H1 (cell line): ENCODE measurements around the gene FGGY. TPM values are rescaled to one million over a fixed set of nuclear protein-coding genes. Genes with fewer than 3 reads are reported as not detected.

Source experiments
- BACH1 ChIP-seq: IDR thresholded peaks from 2 replicates; pipeline ENCODE4 v1.6.1; 2012; ENCODE audit warnings: low read length, improper control_type of control experiment
- BRCA1 ChIP-seq: IDR thresholded peaks from 2 replicates; pipeline ENCODE4 v1.6.1; 2012; ENCODE audit warnings: low read depth, low read length, improper control_type of control experiment
- CHD1 ChIP-seq: IDR thresholded peaks from 2 replicates; pipeline ENCODE4 v1.6.1; 2012; ENCODE audit warnings: low read depth, low read length, improper control_type of control experiment
- CHD2 ChIP-seq: IDR thresholded peaks from 2 replicates; pipeline ENCODE4 v1.6.1; 2012; ENCODE audit warnings: low read length, improper control_type of control experiment
- EGR1 ChIP-seq: IDR thresholded peaks from 2 replicates; pipeline ENCODE4 v1.6.1; 2011; ENCODE audit warnings: low read depth, low read length, borderline replicate concordance
- JUN ChIP-seq: IDR thresholded peaks from 2 replicates; pipeline ENCODE4 v1.6.1; 2011; ENCODE audit warnings: low read depth, mild to moderate bottlenecking, improper control_type of control experiment, low read length
- JUND ChIP-seq: IDR thresholded peaks from 2 replicates; pipeline ENCODE4 v1.6.1; 2011; ENCODE audit warnings: mild to moderate bottlenecking, improper control_type of control experiment, low read length
- KDM4A ChIP-seq: IDR thresholded peaks from one replicate; pipeline ENCODE4 v1.7.1; 2012; ENCODE audit warnings: low read depth, mild to moderate bottlenecking, moderate library complexity, low read length, inconsistent platforms; ENCODE audit not compliant: severe bottlenecking
- KDM5A ChIP-seq: fragments of 200-600 bp; IDR thresholded peaks from 2 replicates; pipeline ENCODE4 v1.7.1; 2012; ENCODE audit warnings: mild to moderate bottlenecking, low read length, inconsistent platforms, mixed read lengths
- PHF8 ChIP-seq: fragments of 200-600 bp; sonication (generic); conservative IDR thresholded peaks from 2 replicates; pipeline ENCODE4 v1.7.1; 2012; ENCODE audit warnings: low read depth, mild to moderate bottlenecking, inconsistent platforms, low read length, moderate library complexity
- POLR2A ChIP-seq, 2 experiments: IDR thresholded peaks; 1 replicate in 1 of 2; 2 replicates in 1 of 2; pipeline ENCODE4 v1.6.1; 2011; ENCODE audit warnings: low read depth in 2 of 2, low read length in 2 of 2, mild to moderate bottlenecking in 2 of 2; ENCODE audit errors: control extremely low read depth in 1 of 2
- POLR2AphosphoS5 ChIP-seq: IDR thresholded peaks from 2 replicates; pipeline ENCODE4 v1.6.1; 2011; ENCODE audit warnings: low read depth, low read length
- RBBP5 ChIP-seq: IDR thresholded peaks from 2 replicates; pipeline ENCODE4 v1.7.1; 2012; ENCODE audit warnings: low read depth, mild to moderate bottlenecking, inconsistent platforms, low read length, moderate library complexity, borderline replicate concordance
- RFX5 ChIP-seq: IDR thresholded peaks from 2 replicates; pipeline ENCODE4 v1.6.1; 2011; ENCODE audit warnings: low read depth, low read length, improper control_type of control experiment, borderline replicate concordance
- RNF2 ChIP-seq: fragments of 200-900, 300-1000 bp; sonication (generic); IDR thresholded peaks from 2 replicates; pipeline ENCODE4 v1.7.1; 2016; ENCODE audit warnings: borderline replicate concordance, low read depth, mild to moderate bottlenecking, antibody characterized with exemption, low read length; ENCODE audit not compliant: poor library complexity, severe bottlenecking; ENCODE audit errors: missing control alignments
- RXRA ChIP-seq: IDR thresholded peaks from 2 replicates; pipeline ENCODE4 v1.6.1; 2011; ENCODE audit warnings: low read depth, mild to moderate bottlenecking, low read length, moderate library complexity; ENCODE audit not compliant: insufficient read depth
- SIRT6 ChIP-seq: IDR thresholded peaks from one replicate; pipeline ENCODE4 v1.7.1; 2012; ENCODE audit warnings: low read length, inconsistent platforms
- SP4 ChIP-seq: IDR thresholded peaks from 2 replicates; pipeline ENCODE4 v1.6.1; 2012; ENCODE audit warnings: low read length, inconsistent platforms
- SUZ12 ChIP-seq: fragments of 200-600 bp; sonication (generic); IDR thresholded peaks from 2 replicates; pipeline ENCODE4 v1.6.1; 2012; ENCODE audit warnings: mild to moderate bottlenecking, inconsistent platforms, low read length, moderate library complexity, mixed read lengths
- TEAD4 ChIP-seq: IDR thresholded peaks from 2 replicates; pipeline ENCODE4 v1.6.1; 2012; ENCODE audit warnings: low read depth, low read length, inconsistent platforms, mixed read lengths
- polyA plus RNA-seq, 7 experiments: library from polyadenylated mRNA; depleted of rRNA in 3 of 7; stranded (reverse) in 5 of 7; unstranded in 2 of 7; fragments of >200 nt in 5 of 7; fragments of 200-250 nt in 2 of 7; gene quantifications; 1 replicate in 5 of 7; 2 replicates in 1 of 7; 4 replicates in 1 of 7; pipeline versions ENCODE4 v1.2.1 to v1.2.3, GENCODE V29; 2011 to 2013; ENCODE audit warnings: missing spikeins in 2 of 7, mixed read lengths in 2 of 7
- total RNA-seq: library from RNA; stranded (reverse); fragmentation: NEBNext Ultra II Directional; extraction: Animal tissue kit (Norgen Biotek cat#: 25700); gene quantifications from 2 replicates; pipeline ENCODE4 v1.2.1, GENCODE V29; 2021

Gene FGGY
- total and polyA plus RNA-seq, 2 of the 8 experiments (the other 6 are each of a cell fraction or from before 2014, with no cell fraction given) = 10.3 to 12.5 TPM

DNA sequence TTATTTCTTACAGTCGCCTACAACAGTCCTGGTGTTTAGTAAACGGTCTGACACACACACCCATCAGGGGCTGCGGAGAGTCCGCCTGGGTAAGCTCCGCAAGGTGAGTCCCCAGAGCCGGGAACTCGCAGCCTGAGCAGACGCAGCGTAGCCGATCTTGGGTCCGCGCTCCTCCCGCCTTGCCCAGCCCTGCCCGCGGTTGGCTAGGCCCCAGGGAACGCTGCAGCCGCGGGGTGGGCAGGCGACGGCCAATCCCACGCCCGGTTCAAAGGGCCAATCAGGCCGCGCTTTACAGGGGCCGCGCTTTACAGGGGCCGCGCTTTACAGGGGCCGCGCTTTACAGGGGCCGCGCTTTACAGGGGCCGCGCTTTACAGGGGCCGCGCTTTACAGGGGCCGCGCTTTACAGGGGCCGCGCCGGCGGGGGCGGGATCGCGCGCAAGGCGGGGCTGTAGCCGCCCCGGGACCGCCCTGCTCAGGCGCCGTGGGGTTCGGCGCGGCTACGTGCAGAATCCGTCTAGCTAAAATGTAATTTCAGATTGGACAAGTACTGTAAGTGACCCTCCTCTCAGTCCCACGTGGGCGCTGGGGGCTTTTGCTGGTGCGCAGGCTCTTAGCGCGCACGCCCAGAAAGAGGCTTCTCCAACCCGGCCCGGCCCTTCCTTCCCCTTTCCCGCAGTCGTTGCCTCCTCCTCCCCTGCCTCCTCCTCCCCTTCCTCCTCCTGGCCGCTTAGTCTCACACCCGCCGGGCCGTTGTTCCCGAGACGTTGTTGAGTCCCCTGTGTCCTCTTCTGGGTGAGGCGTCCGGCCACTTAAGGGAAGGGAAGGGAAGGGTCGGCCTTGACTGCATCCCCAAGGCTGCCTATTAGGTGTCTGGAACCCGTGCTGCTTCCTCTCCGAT is at the start of gene FGGY (continued):
- TF ChIP-seq KDM5A (no peak; the same call in 1 of the 2 replicates), BRCA1 (no peak), CHD2 (no peak), PHF8 (no peak; the same call in 1 of the 2 replicates), BACH1 (no peak), JUN (no peak), RXRA (no peak), RNF2 (no peak), TEAD4 (no peak), RBBP5 (peak; percentile 90), CHD1 (no peak), SUZ12 (no peak), SIRT6 (no peak), KDM4A (peak; percentile 72), POLR2AphosphoS5 (peak; percentile 60; the same call in 1 of the 2 replicates), RFX5 (no peak), SP4 (no peak; the same call in 1 of the 2 replicates), EGR1 (no peak), JUND (no peak), POLR2A (IDR thresholded peaks at IDR 0.05; ENCODE audit: control extremely low read depth in 1 of 2, low read depth in 2 of 2, low read length in 2 of 2) (peak; percentile 29 to 64; a peak in 2 of 3 replicates)
